ENCODE data around the gene TTC31. TPM values are rescaled to one million over a fixed set of nuclear protein-coding genes. Genes with fewer than 3 reads are reported as not detected.
"Not testable (repeated sequence)": the region's sequence is repeated elsewhere in the genome, so short reads cannot be mapped to it uniquely, and the experiment has no call there.

The TTC31 gene
- total RNA-seq, 1 experiment from 2014 or later: 38.7 TPM

GRCh38 chr2:74462786-74463105, 20.1 kb upstream of the TTC31 start:
- Histone ChIP-seq H3K27ac (ENCODE audit: low read length) (no peak overlapping the region), H3K4me1 (ENCODE audit: control insufficient read depth, insufficient read depth, low read length) (peaks cover 9% of the 10 kb centered on the region), H3K27me3 (ENCODE audit: control insufficient read depth, insufficient read depth, low read length) (no peaks in the 10 kb centered on the region), H3K9me3 (ENCODE audit: control insufficient read depth, insufficient read depth, low read depth, low read length) (no peaks in the 10 kb centered on the region), H3K4me3 (ENCODE audit: low read depth in 2 of 2, low read length in 2 of 2) (no peak overlapping the region), H3K36me3 (ENCODE audit: control insufficient read depth, insufficient read depth, low read length) (peaks cover 2% of the 10 kb centered on the region; the same call in 1 of the 2 replicates)
- intact Hi-C loops (cut with micrococcal nuclease; ENCODE audit: unreplicated experiment) (no loop called here), in situ Hi-C loops (cut with HindIII; ENCODE audit: low pct_unique_long_range_greater_than_20kb, low sequenced_read_pairs) (no loop called here)
- no peak for TF ChIP-seq CTCF (IDR thresholded peaks at IDR 0.05)
- TF ChIP-seq POLR2AphosphoS5 (IDR thresholded peaks at IDR 0.05; ENCODE audit: low read depth, low read length): no peak
- no peak for TF ChIP-seq SIN3A (IDR thresholded peaks at IDR 0.05; ENCODE audit: borderline replicate concordance, insufficient read depth, low read depth, low read length)
- TF ChIP-seq REST (IDR thresholded peaks at IDR 0.05; ENCODE audit: insufficient read depth in 1 of 2, low read depth in 2 of 2, low read length in 1 of 2): no peak
- TF ChIP-seq TCF7L2 (IDR thresholded peaks at IDR 0.05; ENCODE audit: low read depth, low read length): no peak
- CTCF ChIA-PET: no interaction called here
- POLR2A ChIA-PET: no interaction called here
- ATAC-seq: no peak
- no TSS peak for BruUV-seq (replicated peaks)
- DNase-seq (ENCODE audit: low read depth, low spot score): no peak

DNA sequence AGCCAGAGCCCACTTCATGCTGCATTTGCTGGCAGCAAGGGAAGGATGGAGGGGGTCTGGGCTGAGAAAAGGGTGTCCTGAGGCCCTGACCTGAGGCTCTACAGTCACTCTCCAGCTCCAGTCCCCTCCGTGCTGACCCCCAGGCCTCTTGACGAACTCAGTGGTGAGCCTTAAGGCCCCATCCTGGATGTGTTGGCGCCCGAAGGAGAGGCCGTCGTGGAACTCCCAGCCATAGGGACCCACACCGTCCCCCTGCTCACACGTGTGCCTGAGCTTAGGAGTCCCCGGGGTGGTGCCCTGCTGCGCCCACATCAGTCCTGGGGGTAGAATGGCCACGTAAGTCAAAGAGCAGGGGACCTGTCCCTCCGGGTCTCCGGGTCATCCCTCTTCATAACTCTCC, 18.5 kb upstream of the TTC31 start:
- in situ Hi-C loops (cut with HindIII; ENCODE audit: low pct_unique_long_range_greater_than_20kb, low sequenced_read_pairs) (no loop called here), intact Hi-C loops (cut with micrococcal nuclease; ENCODE audit: unreplicated experiment) (no loop called here)
- CTCF ChIA-PET: no interaction called here
- Histone ChIP-seq H3K4me3 (ENCODE audit: low read depth in 2 of 2, low read length in 2 of 2) (peak overlapping the region; percentile 77 to 85), H3K4me1 (ENCODE audit: control insufficient read depth, insufficient read depth, low read length) (peaks cover 7% of the 10 kb centered on the region), H3K27me3 (ENCODE audit: control insufficient read depth, insufficient read depth, low read length) (no peaks in the 10 kb centered on the region), H3K36me3 (ENCODE audit: control insufficient read depth, insufficient read depth, low read length) (peaks cover 2% of the 10 kb centered on the region; the same call in 1 of the 2 replicates), H3K9me3 (ENCODE audit: control insufficient read depth, insufficient read depth, low read depth, low read length) (no peaks in the 10 kb centered on the region), H3K27ac (ENCODE audit: low read length) (peak overlapping the region; percentile 88)
- POLR2A ChIA-PET: no interaction called here
- BruUV-seq (replicated peaks): no TSS peak
- DNase-seq (ENCODE audit: low read depth, low spot score): no peak
- ATAC-seq: 0 out of 2 replicates have a peak, but pooled peaks have one; percentile 0
- TF ChIP-seq TCF7L2 (IDR thresholded peaks at IDR 0.05; ENCODE audit: low read depth, low read length): no peak

GRCh38 chr2:74470742-74471141, 12.1 kb upstream of the TTC31 start:
- H3K27me3 ChIP-seq (ENCODE audit: control insufficient read depth, insufficient read depth, low read length); in situ Hi-C loops (cut with HindIII; ENCODE audit: low pct_unique_long_range_greater_than_20kb, low sequenced_read_pairs); H3K27ac ChIP-seq (ENCODE audit: low read length); ATAC-seq; H3K9me3 ChIP-seq (ENCODE audit: control insufficient read depth, insufficient read depth, low read depth, low read length); intact Hi-C loops (cut with micrococcal nuclease; ENCODE audit: unreplicated experiment); DNase-seq (ENCODE audit: low read depth, low spot score); H3K36me3 ChIP-seq (ENCODE audit: control insufficient read depth, insufficient read depth, low read length); H3K4me3 ChIP-seq (ENCODE audit: low read depth in 2 of 2, low read length in 2 of 2); BruUV-seq (replicated peaks); CTCF ChIA-PET; H3K4me1 ChIP-seq (ENCODE audit: control insufficient read depth, insufficient read depth, low read length): not testable (repeated sequence)
- POLR2A ChIA-PET: interaction anchor here (0.6 to 0.7 kb wide), 3 partner anchors 16 to 266 kb away, joined by 4 to 9 read pairs (median 8); no protein-coding TSS in a partner anchor

Data from Panc1 (cell line).